Activated CD8-positive, alpha-beta memory T cell treated with anti-CD3 and anti-CD28 coated beads, Interleukin-2, amount 10 ng/mL, durations not matched to agents 7 days and 5 days (primary cell): ENCODE results near the gene HBE1. TPM values are rescaled to one million over a fixed set of nuclear protein-coding genes. Genes with fewer than 3 reads are reported as not detected.
"Not testable (repeated sequence)": the region's sequence is repeated elsewhere in the genome, so short reads cannot be mapped to it uniquely, and the experiment has no call there.

ENCODE experiments used
- ATAC-seq: fragments of 150-1000 bp; cut with Tn5 transposase; one replicate; pipeline ENCODE4 v1.10.0; 2021; ENCODE audit warnings: moderate library complexity
- CTCF ChIA-PET: fragments of 350-600 bp; sonication (Branson Sonifier 250); formaldehyde crosslinking; loops from one replicate; lab custom pipeline; 2021; ENCODE audit warnings: antibody characterized with exemption; lab: Charles Lee
- DNase-seq: peaks from one replicate; pipeline ENCODE4 v3.0.0-alpha.2; 2020
- H3K27ac Mint-ChIP-seq: one replicate; pipeline ENCODE4 v1.8.0; 2021; ENCODE audit warnings: mild to moderate bottlenecking, mixed read lengths
- H3K27me3 Mint-ChIP-seq: one replicate; pipeline ENCODE4 v1.8.0; 2021; ENCODE audit warnings: mixed read lengths
- H3K36me3 Mint-ChIP-seq: one replicate; pipeline ENCODE4 v1.8.0; 2021; ENCODE audit warnings: mild to moderate bottlenecking, mixed read lengths
- H3K4me1 Mint-ChIP-seq: one replicate; pipeline ENCODE4 v1.8.0; 2021; ENCODE audit warnings: mixed read lengths
- H3K4me3 Mint-ChIP-seq: one replicate; pipeline ENCODE4 v1.8.0; 2021; ENCODE audit warnings: mild to moderate bottlenecking, moderate library complexity, mixed read lengths
- H3K9me3 Mint-ChIP-seq: one replicate; pipeline ENCODE4 v1.8.0; 2022; ENCODE audit warnings: low read depth, mixed read lengths
- total RNA-seq, 2 experiments: library from RNA; stranded (reverse); gene quantifications; one replicate each; pipeline ENCODE4 v1.2.3, GENCODE V29; 2021

HBE1 gene
- total RNA-seq, 2 experiments from 2014 or later, result not detected

DNA sequence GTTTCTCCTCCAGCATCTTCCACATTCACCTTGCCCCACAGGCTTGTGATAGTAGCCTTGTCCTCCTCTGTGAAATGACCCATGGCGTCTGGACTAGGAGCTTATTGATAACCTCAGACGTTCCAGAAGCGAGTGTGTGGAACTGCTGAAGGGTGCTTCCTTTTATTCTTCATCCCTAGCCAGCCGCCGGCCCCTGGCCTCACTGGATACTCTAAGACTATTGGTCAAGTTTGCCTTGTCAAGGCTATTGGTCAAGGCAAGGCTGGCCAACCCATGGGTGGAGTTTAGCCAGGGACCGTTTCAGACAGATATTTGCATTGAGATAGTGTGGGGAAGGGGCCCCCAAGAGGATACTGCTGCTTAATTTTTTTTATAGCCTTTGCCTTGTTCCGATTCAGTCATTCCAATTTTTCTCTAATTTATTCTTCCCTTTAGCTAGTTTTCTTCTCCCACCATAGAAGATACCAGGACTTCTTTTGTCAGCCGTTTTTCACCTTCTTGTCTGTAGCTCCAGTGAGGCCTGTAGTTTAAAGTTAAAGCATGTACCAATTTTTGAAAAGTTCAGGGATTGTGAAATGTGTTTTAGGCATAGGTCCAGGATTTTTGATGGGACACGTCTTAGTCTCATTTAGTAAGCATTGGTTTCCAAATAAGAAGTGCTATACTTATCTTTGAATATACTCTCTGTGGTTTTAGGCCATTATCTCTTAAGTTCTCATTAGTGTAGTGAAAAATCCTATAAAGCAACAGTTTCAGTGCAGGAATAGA lies 14.9 kb downstream of the HBE1 start, which contains the start of gene HBG2:
Gene HBG2 (minus strand): TSS at position 136 of the 768 bp plus-strand sequence. CDS start 53 bp downstream, at position 83.
- H3K27me3 Mint-ChIP-seq, H3K27ac Mint-ChIP-seq, H3K36me3 Mint-ChIP-seq, H3K4me1 Mint-ChIP-seq, H3K4me3 Mint-ChIP-seq, CTCF ChIA-PET, H3K9me3 Mint-ChIP-seq, ATAC-seq, DNase-seq: not testable (repeated sequence)

GRCh38 chr11:5254023-5254422 lies 15.7 kb downstream of the HBE1 start:
- DNase-seq, CTCF ChIA-PET, H3K36me3 Mint-ChIP-seq, H3K27me3 Mint-ChIP-seq, H3K4me3 Mint-ChIP-seq, ATAC-seq, H3K27ac Mint-ChIP-seq, H3K9me3 Mint-ChIP-seq, H3K4me1 Mint-ChIP-seq: not testable (repeated sequence)

DNA sequence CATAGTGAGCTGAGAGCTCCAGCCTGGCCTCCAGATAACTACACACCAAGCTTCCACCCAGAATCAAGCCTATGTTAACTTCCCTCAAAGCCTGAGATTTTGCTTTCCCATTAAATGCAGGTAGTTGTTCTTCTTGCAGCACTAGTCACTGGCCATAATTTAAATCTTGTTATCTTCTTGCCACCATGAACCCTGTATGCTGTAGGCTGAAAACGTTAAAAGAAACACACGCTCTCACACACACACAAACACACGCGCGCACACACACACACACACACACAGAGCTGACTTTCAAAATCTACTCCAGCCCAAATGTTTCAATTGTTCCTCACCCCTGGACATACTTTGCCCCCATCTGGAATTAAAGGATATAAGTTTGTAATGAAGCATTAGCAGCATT lies 16.3 kb downstream of the HBE1 start:
- DNase-seq, ATAC-seq, H3K4me3 Mint-ChIP-seq, H3K9me3 Mint-ChIP-seq, H3K4me1 Mint-ChIP-seq, CTCF ChIA-PET, H3K36me3 Mint-ChIP-seq, H3K27ac Mint-ChIP-seq, H3K27me3 Mint-ChIP-seq: not testable (repeated sequence)

DNA sequence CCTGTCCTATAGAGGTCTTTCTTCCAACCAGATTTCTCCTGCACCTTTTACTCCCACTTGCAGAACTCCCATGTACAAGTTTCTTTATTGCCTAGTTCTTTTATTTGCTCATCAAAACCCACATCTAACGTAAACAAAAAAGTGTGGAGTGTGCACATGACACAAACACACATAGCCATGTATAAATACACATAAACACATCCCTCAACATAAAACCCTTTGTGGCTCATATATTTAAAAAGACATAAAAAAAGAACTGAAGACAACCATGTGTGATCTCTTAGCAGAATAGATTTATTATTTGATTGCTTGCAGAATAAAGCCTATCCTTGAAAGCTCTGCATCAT lies 16.9 kb downstream of the HBE1 start:
- no peaks in the 10 kb centered on the region for H3K4me1 Mint-ChIP-seq
- H3K27me3 Mint-ChIP-seq, result peaks cover under 1% of the 10 kb centered on the region
- DNase-seq, result no peak
- no peak overlapping the region for H3K27ac Mint-ChIP-seq
- H3K36me3 Mint-ChIP-seq, result no peaks in the 10 kb centered on the region
- H3K9me3 Mint-ChIP-seq, result no peaks in the 10 kb centered on the region
- no peak overlapping the region for H3K4me3 Mint-ChIP-seq
- CTCF ChIA-PET, result no interaction called here
- no peak for ATAC-seq

DNA sequence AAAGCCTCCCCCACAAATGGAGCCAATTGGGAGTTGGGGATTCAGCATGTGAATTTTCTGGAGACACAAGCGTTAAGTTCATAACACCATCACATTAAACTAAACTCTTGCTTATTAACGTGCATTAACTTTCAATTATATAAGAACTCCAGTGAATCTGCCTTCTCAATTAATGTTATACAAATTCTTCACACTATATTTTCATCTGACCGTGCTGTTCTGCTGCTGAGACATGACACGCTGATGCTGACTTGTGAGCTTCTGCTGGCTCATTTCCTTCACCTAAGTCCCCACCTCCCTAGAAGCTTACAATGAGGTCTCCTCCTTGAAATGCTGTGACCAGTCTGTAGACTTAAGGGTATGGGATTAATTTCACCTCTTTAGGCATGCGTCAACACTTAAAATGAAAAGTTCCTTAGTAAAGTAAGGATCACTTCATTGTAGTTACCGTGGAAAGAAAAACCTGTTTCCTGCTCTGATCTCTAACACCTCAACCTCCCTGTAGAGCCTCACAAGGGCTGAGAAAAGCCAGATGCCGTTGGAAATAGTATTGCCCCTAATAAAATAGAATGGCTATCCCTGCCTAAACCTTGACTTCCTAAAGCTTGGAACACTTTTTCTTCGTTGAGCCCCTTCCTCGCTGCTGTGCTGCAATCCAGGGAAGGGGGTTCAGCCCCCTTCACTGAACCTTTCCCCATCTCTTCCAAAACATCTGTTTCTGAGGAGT lies 17.4 kb downstream of the HBE1 start:
- CTCF ChIA-PET, result no interaction called here
- no peak overlapping the region for H3K27ac Mint-ChIP-seq

DNA sequence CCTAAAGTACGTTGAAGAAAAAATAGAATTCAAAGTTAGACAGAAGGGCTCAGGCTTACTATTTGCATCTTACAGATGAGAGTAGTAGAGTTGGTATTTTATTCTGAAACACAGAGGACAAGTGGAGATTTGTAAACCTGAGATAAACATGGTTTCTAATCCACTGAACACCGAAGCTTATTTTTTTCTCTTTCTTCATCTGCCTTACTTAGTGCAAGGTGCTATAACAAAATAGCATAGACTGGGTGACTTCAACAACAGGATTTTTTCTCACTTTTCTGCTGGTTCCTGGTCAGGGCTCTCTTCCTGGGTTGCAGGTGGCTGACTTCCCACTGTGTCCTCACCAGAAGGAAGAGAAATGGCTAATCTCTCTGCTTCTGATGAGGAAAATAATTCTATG lies 18.0 kb downstream of the HBE1 start:
- ATAC-seq (no peak), DNase-seq (no peak)
- Mint-ChIP-seq H3K4me1 (no peaks in the 10 kb centered on the region), H3K4me3 (no peak overlapping the region), H3K9me3 (no peaks in the 10 kb centered on the region), H3K36me3 (no peaks in the 10 kb centered on the region), H3K27ac (no peak overlapping the region), H3K27me3 (peaks cover 2% of the 10 kb centered on the region)
- CTCF ChIA-PET, result no interaction called here

More for the DNA sequence above, 17.4 kb downstream of the HBE1 start:
- H3K4me1 Mint-ChIP-seq, result no peaks in the 10 kb centered on the region
- peaks cover 2% of the 10 kb centered on the region for H3K27me3 Mint-ChIP-seq
- no peak for DNase-seq
- no peak for ATAC-seq
- H3K4me3 Mint-ChIP-seq, result no peak overlapping the region
- no peaks in the 10 kb centered on the region for H3K9me3 Mint-ChIP-seq
- no peaks in the 10 kb centered on the region for H3K36me3 Mint-ChIP-seq

- H3K36me3 Mint-ChIP-seq, result no peaks in the 10 kb centered on the region
- H3K9me3 Mint-ChIP-seq, result no peaks in the 10 kb centered on the region
- peaks cover 2% of the 10 kb centered on the region for H3K27me3 Mint-ChIP-seq
- CTCF ChIA-PET, result no interaction called here
- no peak overlapping the region for H3K27ac Mint-ChIP-seq
- DNase-seq (no peak), ATAC-seq (no peak)
- no peaks in the 10 kb centered on the region for H3K4me1 Mint-ChIP-seq
- H3K4me3 Mint-ChIP-seq, result no peak overlapping the region
These were observed 19.1 kb downstream of the HBE1 start for GRCh38 chr11:5250543-5251204.

DNA sequence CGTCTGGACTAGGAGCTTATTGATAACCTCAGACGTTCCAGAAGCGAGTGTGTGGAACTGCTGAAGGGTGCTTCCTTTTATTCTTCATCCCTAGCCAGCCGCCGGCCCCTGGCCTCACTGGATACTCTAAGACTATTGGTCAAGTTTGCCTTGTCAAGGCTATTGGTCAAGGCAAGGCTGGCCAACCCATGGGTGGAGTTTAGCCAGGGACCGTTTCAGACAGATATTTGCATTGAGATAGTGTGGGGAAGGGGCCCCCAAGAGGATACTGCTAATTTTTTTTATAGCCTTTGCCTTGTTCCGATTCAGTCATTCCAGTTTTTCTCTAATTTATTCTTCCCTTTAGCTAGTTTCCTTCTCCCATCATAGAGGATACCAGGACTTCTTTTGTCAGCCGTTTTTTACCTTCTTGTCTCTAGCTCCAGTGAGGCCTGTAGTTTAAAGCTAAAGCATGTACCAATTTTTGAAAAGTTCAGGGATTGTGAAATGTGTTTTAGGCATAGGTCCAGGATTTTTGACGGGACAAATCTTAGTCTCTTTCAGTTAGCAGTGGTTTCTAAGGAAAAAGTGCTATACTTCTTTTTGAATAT lies 19.8 kb downstream of the HBE1 start, which contains the start of gene HBG1:
Gene HBG1 (minus strand): TSS at position 51 of the 590 bp plus-strand sequence. CDS start 53 bp downstream, outside the sequence.
- H3K27ac Mint-ChIP-seq, DNase-seq, H3K4me1 Mint-ChIP-seq, H3K36me3 Mint-ChIP-seq, H3K9me3 Mint-ChIP-seq, H3K4me3 Mint-ChIP-seq, H3K27me3 Mint-ChIP-seq, CTCF ChIA-PET, ATAC-seq: not testable (repeated sequence)

DNA sequence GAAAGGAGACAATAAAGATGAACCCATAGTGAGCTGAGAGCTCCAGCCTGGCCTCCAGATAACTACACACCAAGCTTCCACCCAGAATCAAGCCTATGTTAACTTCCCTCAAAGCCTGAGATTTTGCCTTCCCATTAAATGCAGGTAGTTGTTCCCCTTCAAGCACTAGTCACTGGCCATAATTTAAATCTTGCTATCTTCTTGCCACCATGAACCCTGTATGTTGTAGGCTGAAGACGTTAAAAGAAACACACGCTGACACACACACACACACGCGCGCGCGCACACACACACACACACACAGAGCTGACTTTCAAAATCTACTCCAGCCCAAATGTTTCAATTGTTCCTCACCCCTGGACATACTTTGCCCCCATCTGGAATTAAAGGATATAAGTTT lies 21.2 kb downstream of the HBE1 start:
- H3K4me1 Mint-ChIP-seq, H3K27me3 Mint-ChIP-seq, DNase-seq, H3K9me3 Mint-ChIP-seq, H3K4me3 Mint-ChIP-seq, CTCF ChIA-PET, H3K36me3 Mint-ChIP-seq, H3K27ac Mint-ChIP-seq, ATAC-seq: not testable (repeated sequence)

- ATAC-seq, result no peak
These were observed 22.1 kb downstream of the HBE1 start for GRCh38 chr11:5247472-5248192.

DNA sequence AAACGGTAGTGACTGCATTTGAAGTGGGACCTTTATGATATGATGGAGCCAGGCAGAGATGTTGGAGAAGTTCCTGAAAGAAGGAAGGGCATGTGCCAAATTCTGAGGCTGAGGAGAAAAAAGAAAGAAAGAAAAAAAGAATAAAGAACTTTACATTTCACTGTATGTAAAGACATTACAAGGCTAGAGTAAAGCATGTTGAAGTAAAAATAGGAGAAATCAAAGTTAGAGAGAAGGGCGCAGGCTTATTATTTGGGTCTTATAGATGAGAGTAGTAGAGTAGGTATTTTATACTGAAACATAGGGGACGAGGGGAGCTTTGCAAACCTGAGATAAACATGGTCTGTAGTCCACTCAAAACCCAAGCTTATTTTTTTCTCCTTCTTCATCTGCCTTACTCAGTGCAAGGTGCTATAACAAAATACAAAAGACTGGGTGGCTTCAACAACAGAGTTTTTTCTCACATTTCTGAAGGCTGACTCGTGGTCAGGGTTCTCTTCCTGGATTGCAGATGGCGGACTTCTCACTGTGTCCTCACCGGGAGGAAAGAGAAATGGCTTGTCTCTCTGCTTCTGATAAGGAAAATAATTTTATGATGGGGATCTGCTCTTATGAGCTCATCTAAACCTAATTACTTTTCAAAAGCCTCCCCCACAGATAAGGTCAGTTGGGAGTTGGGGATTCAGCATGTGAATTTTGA lies 22.8 kb downstream of the HBE1 start:
- CTCF ChIA-PET, result no interaction called here
- ATAC-seq, result no peak
- Mint-ChIP-seq H3K4me3 (no peak overlapping the region), H3K9me3 (no peaks in the 10 kb centered on the region), H3K36me3 (no peaks in the 10 kb centered on the region), H3K27me3 (peaks cover 2% of the 10 kb centered on the region), H3K27ac (no peak overlapping the region), H3K4me1 (no peaks in the 10 kb centered on the region)
- no peak for DNase-seq

More at GRCh38 chr11:5247472-5248192, 22.1 kb downstream of the HBE1 start:
- Mint-ChIP-seq H3K36me3 (no peaks in the 10 kb centered on the region), H3K27ac (no peak overlapping the region), H3K4me3 (no peak overlapping the region), H3K27me3 (peaks cover 2% of the 10 kb centered on the region), H3K9me3 (no peaks in the 10 kb centered on the region), H3K4me1 (no peaks in the 10 kb centered on the region)
- CTCF ChIA-PET, result no interaction called here
- no peak for DNase-seq

DNA sequence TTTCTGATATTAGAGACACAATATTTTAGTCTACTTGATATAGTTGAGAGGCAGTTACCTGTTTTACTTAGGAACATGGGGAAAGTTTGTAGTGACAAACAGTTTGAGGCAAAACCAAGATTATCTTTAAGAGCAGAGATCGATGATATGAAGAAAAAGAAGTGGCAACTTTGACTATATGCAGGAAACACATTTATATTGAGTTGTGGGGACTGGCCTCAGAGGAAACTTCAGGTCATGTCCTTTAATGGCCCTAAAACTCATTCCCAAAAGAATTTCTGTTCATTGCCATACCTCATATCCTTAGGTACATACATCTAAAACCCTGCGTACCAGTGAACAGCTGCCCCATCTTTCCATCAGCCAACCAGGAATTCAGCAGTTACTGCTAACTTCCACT lies 24.6 kb downstream of the HBE1 start:
- Mint-ChIP-seq H3K27ac (no peak overlapping the region), H3K27me3 (peaks cover 2% of the 10 kb centered on the region), H3K4me3 (no peak overlapping the region), H3K9me3 (no peaks in the 10 kb centered on the region), H3K36me3 (no peaks in the 10 kb centered on the region), H3K4me1 (no peaks in the 10 kb centered on the region)
- no peak for DNase-seq
- no peak for ATAC-seq
- CTCF ChIA-PET, result no interaction called here
